CD8-positive, alpha-beta memory T cell (primary cell): ENCODE measurements around the gene ZNF804A. TPM values are rescaled to one million over a fixed set of nuclear protein-coding genes. Genes with fewer than 3 reads are reported as not detected.
A peak's percentile ranks its signal among the peaks of the same experiment; 100 is the strongest.

Source experiments
- CTCF ChIA-PET: fragments of 350-600 bp; sonication (Branson Sonifier 250); formaldehyde crosslinking; loops from one replicate; lab custom pipeline; 2021; ENCODE audit warnings: antibody characterized with exemption; lab: Charles Lee
- POLR2A ChIA-PET: fragments of 350-600 bp; sonication (Branson Sonifier 250); formaldehyde crosslinking; loops from one replicate; lab custom pipeline; 2021; ENCODE audit warnings: antibody characterized with exemption; lab: Charles Lee
- DNase-seq, 5 donors: peaks; one replicate each; pipeline versions ENCODE4 v3.0.0 to v3.0.0-alpha.2; 2020 to 2022; ENCODE audit warnings: mixed read lengths in 1 of 5
- H3K27ac ChIP-seq: one replicate; pipeline ENCODE4 v1.7.0; 2013; ENCODE audit warnings: low read depth, mild to moderate bottlenecking, low read length, moderate library complexity
- H3K27me3 ChIP-seq: 2 replicates; pipeline ENCODE4 v1.7.0; 2013; ENCODE audit warnings: low read length, mild to moderate bottlenecking; ENCODE audit not compliant: insufficient read depth, poor library complexity, severe bottlenecking
- H3K36me3 ChIP-seq: 2 replicates; pipeline ENCODE4 v1.7.0; 2013; ENCODE audit warnings: mild to moderate bottlenecking, low read length, moderate library complexity; ENCODE audit not compliant: insufficient read depth
- H3K4me1 ChIP-seq: 2 replicates; pipeline ENCODE4 v1.7.0; 2013; ENCODE audit warnings: mild to moderate bottlenecking, low read length, moderate library complexity; ENCODE audit not compliant: insufficient read depth
- H3K4me3 ChIP-seq: 2 replicates; pipeline ENCODE4 v1.7.0; 2013; ENCODE audit warnings: mild to moderate bottlenecking, low read length
- H3K9me3 ChIP-seq: 2 replicates; pipeline ENCODE4 v1.7.0; 2013; ENCODE audit warnings: mild to moderate bottlenecking, low read length
- H3K27ac Mint-ChIP-seq, 8 donors: one replicate each; pipeline ENCODE4 v1.8.0; 2020 to 2021; ENCODE audit warnings: mixed read lengths in 8 of 8, mild to moderate bottlenecking in 6 of 8, inconsistent platforms in 3 of 8, moderate library complexity in 3 of 8
- H3K27me3 Mint-ChIP-seq, 2 donors: one replicate each; pipeline ENCODE4 v1.8.0; 2020 to 2021; ENCODE audit warnings: mixed read lengths in 2 of 2, mild to moderate bottlenecking in 1 of 2, moderate library complexity in 1 of 2
- H3K36me3 Mint-ChIP-seq, 3 donors: one replicate each; pipeline ENCODE4 v1.8.0; 2020 to 2021; ENCODE audit warnings: mixed read lengths in 3 of 3, inconsistent platforms in 1 of 3, mild to moderate bottlenecking in 1 of 3
- H3K4me1 Mint-ChIP-seq, 3 donors: one replicate each; pipeline ENCODE4 v1.8.0; 2020 to 2021; ENCODE audit warnings: mixed read lengths in 3 of 3, inconsistent platforms in 1 of 3, mild to moderate bottlenecking in 1 of 3
- H3K4me3 Mint-ChIP-seq, 7 donors: one replicate each; pipeline ENCODE4 v1.8.0; 2020 to 2021; ENCODE audit warnings: mixed read lengths in 7 of 7, mild to moderate bottlenecking in 6 of 7, moderate library complexity in 4 of 7, inconsistent platforms in 2 of 7
- H3K9me3 Mint-ChIP-seq, 5 donors: one replicate each; pipeline ENCODE4 v1.8.0; 2020 to 2022; ENCODE audit warnings: mixed read lengths in 5 of 5, mild to moderate bottlenecking in 3 of 5, moderate library complexity in 2 of 5, inconsistent platforms in 1 of 5
- polyA plus RNA-seq: library from polyadenylated mRNA; unstranded; fragments of 300-500 nt; fragmentation: Illumina TruSeq; gene quantifications from one replicate; pipeline ENCODE4 v1.2.3, GENCODE V29; 2021
- total RNA-seq, 2 experiments: library from RNA; stranded (reverse); gene quantifications; one replicate each; pipeline ENCODE4 v1.2.3, GENCODE V29; 2021

The ZNF804A gene
- total and polyA plus RNA-seq, 3 experiments from 2014 or later: not detected

GRCh38 chr2:184596819-184597411, 1.4 kb upstream of the ZNF804A start:
- Histone ChIP-seq H3K4me1 (no peaks in the 10 kb centered on the region), H3K36me3 (no peaks in the 10 kb centered on the region), H3K4me3 (no peak overlapping the region), H3K9me3 (no peaks in the 10 kb centered on the region), H3K27me3 (peaks cover 3% of the 10 kb centered on the region), H3K27ac (no peak overlapping the region)
- Mint-ChIP-seq H3K4me1 (peaks cover 4 to 15% (median 15%) of the 10 kb centered on the region in 3 donors), H3K4me3 (peak overlapping the region in 1 of 7 donors; percentile 17), H3K27me3 (peaks cover 18 to 41% of the 10 kb centered on the region in 2 donors), H3K36me3 (no peaks in the 10 kb centered on the region), H3K27ac (no peak overlapping the region), H3K9me3 (peaks cover 6 to 20% (median 7%) of the 10 kb centered on the region in 5 donors)
- CTCF ChIA-PET: no interaction called here
- DNase-seq: no peak
- POLR2A ChIA-PET: no interaction called here

DNA sequence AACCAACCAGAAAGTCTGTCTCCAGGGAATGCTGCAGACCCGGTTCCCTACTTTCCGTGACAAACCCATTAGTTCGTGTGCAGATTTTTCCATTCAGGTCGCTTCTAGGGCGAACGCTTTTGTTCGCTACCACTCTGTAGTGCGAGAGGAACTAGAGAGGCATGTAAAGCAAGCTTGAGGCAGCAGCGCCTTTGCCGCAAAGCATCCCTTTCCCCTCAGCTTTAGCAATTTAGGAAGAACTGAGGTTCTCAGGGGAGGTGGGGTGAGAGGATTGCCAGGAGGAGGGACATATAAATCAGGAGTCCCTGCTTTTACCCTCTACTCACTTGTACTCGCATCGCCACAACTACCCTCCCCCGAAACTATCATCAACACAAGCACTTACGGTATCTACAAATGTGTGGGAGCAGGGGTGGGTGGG, 748 bp upstream of the ZNF804A start:
- Mint-ChIP-seq H3K4me3 (peak overlapping the region in 2 of 7 donors; percentile 15 to 17), H3K27ac (no peak overlapping the region), H3K9me3 (peaks cover 5 to 20% (median 6%) of the 10 kb centered on the region in 5 donors), H3K4me1 (peaks cover 4 to 15% (median 15%) of the 10 kb centered on the region in 3 donors), H3K27me3 (peaks cover 18 to 41% of the 10 kb centered on the region in 2 donors), H3K36me3 (no peaks in the 10 kb centered on the region)
- ChIA-PET CTCF (no interaction called here), POLR2A (no interaction called here)
- H3K36me3 ChIP-seq: no peaks in the 10 kb centered on the region
- H3K9me3 ChIP-seq: no peaks in the 10 kb centered on the region
- peaks cover 3% of the 10 kb centered on the region for H3K27me3 ChIP-seq
- H3K4me1 ChIP-seq: no peaks in the 10 kb centered on the region
- H3K27ac ChIP-seq: no peak overlapping the region
- DNase-seq: no peak
- H3K4me3 ChIP-seq: no peak overlapping the region

- Histone ChIP-seq H3K4me3 (no peak overlapping the region), H3K4me1 (no peaks in the 10 kb centered on the region), H3K9me3 (no peaks in the 10 kb centered on the region), H3K36me3 (no peaks in the 10 kb centered on the region), H3K27ac (no peak overlapping the region), H3K27me3 (peaks cover 3% of the 10 kb centered on the region)
- peak overlapping the region in 1 of 7 donors; percentile 15 for H3K4me3 Mint-ChIP-seq
- no peak overlapping the region for H3K27ac Mint-ChIP-seq
- H3K4me1 Mint-ChIP-seq: peaks cover 4 to 15% (median 15%) of the 10 kb centered on the region in 3 donors
- no peaks in the 10 kb centered on the region for H3K36me3 Mint-ChIP-seq
- DNase-seq: no peak
- H3K27me3 Mint-ChIP-seq: peaks cover 18 to 41% of the 10 kb centered on the region in 2 donors
- ChIA-PET CTCF (no interaction called here), POLR2A (no interaction called here)
- peaks cover 1 to 16% (median 6%) of the 10 kb centered on the region in 5 donors for H3K9me3 Mint-ChIP-seq
Measured at GRCh38 chr2:184598002-184598315, 370 bp upstream of the ZNF804A start.

- Mint-ChIP-seq H3K4me1 (peaks cover 4 to 15% (median 15%) of the 10 kb centered on the region in 3 donors), H3K4me3 (peak overlapping the region in 5 of 7 donors; percentile 22 to 43 (median 39)), H3K9me3 (peaks cover 0 to 16% (median 6%) of the 10 kb centered on the region in 5 donors), H3K36me3 (no peaks in the 10 kb centered on the region), H3K27ac (no peak overlapping the region), H3K27me3 (peaks cover 18 to 41% of the 10 kb centered on the region in 2 donors)
- ChIA-PET CTCF (no interaction called here), POLR2A (no interaction called here)
- Histone ChIP-seq H3K27ac (no peak overlapping the region), H3K9me3 (no peaks in the 10 kb centered on the region), H3K27me3 (peaks cover 3% of the 10 kb centered on the region), H3K4me1 (no peaks in the 10 kb centered on the region), H3K4me3 (no peak overlapping the region), H3K36me3 (no peaks in the 10 kb centered on the region)
- DNase-seq: no peak
Measured at GRCh38 chr2:184599054-184599871, 934 bp downstream of the ZNF804A start.

GRCh38 chr2:184599872-184600222, 1.5 kb downstream of the ZNF804A start:
- ChIA-PET POLR2A (no interaction called here), CTCF (no interaction called here)
- peaks cover 0 to 16% (median 6%) of the 10 kb centered on the region in 5 donors for H3K9me3 Mint-ChIP-seq
- H3K4me1 Mint-ChIP-seq: peaks cover 4 to 15% (median 15%) of the 10 kb centered on the region in 3 donors
- H3K4me3 ChIP-seq: no peak overlapping the region
- H3K27me3 Mint-ChIP-seq: peaks cover 18 to 41% of the 10 kb centered on the region in 2 donors
- H3K36me3 Mint-ChIP-seq: no peaks in the 10 kb centered on the region
- H3K27me3 ChIP-seq: peaks cover 3% of the 10 kb centered on the region
- H3K36me3 ChIP-seq: no peaks in the 10 kb centered on the region
- H3K9me3 ChIP-seq: no peaks in the 10 kb centered on the region
- DNase-seq: no peak
- no peak overlapping the region for H3K4me3 Mint-ChIP-seq
- no peak overlapping the region for H3K27ac Mint-ChIP-seq
- no peak overlapping the region for H3K27ac ChIP-seq
- H3K4me1 ChIP-seq: no peaks in the 10 kb centered on the region

DNA sequence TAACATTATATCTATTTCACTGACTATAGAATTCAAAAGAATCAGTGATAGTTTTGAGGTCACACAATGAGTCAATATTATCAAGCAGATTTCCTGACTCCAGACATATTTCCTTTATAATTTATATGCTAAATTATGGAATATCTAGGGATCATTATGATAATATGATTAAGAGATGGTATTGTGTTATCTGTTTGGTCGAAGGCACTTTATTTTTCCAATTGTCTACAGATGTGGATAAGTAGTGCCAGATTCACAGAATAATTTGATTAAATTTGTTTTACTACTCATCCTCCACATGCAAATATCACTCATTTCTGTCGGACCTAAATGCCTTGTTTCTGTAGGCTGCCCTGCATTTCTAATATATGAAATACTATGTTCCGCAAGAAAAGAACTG, 4.4 kb downstream of the ZNF804A start:
- no peak overlapping the region for H3K27ac ChIP-seq
- peaks cover 3 to 7% (median 7%) of the 10 kb centered on the region in 3 donors for H3K4me1 Mint-ChIP-seq
- no peaks in the 10 kb centered on the region for H3K9me3 ChIP-seq
- peaks cover 3% of the 10 kb centered on the region for H3K27me3 ChIP-seq
- no peak overlapping the region for H3K4me3 ChIP-seq
- H3K4me1 ChIP-seq: no peaks in the 10 kb centered on the region
- no peak overlapping the region for H3K4me3 Mint-ChIP-seq
- no peak overlapping the region for H3K27ac Mint-ChIP-seq
- ChIA-PET CTCF (no interaction called here), POLR2A (no interaction called here)
- peaks cover 7 to 21% of the 10 kb centered on the region in 2 donors for H3K27me3 Mint-ChIP-seq
- no peaks in the 10 kb centered on the region for H3K36me3 ChIP-seq
- H3K36me3 Mint-ChIP-seq: no peaks in the 10 kb centered on the region
- DNase-seq: no peak
- H3K9me3 Mint-ChIP-seq: peaks cover 0 to 15% (median 3%) of the 10 kb centered on the region in 5 donors

DNA sequence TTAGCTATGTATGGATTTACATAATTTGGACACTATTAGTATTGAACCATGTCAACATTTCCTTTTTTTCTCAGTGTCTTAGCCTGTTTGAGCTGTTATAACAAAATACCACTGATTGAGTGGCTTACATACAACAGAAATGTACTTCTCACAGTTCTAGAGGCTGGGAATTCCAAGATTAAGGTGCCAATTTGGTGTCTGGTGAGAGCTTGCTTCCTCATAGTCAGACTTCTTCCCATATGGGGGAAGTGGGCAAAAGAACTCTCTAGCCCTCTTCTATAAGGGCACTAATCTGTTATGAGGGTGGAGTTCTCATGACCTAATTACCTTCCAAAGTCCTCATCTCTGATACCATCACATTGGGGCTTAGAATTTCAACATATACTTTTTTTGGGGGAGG, 12.6 kb downstream of the ZNF804A start:
- Histone ChIP-seq H3K27ac (no peak overlapping the region), H3K9me3 (no peaks in the 10 kb centered on the region), H3K36me3 (no peaks in the 10 kb centered on the region), H3K27me3 (no peaks in the 10 kb centered on the region), H3K4me3 (no peak overlapping the region), H3K4me1 (no peaks in the 10 kb centered on the region)
- POLR2A ChIA-PET: no interaction called here
- Mint-ChIP-seq H3K36me3 (no peaks in the 10 kb centered on the region), H3K4me1 (no peaks in the 10 kb centered on the region), H3K4me3 (no peak overlapping the region), H3K27ac (no peak overlapping the region), H3K9me3 (peaks cover 1 to 19% (median 12%) of the 10 kb centered on the region in 5 donors), H3K27me3 (no peaks in the 10 kb centered on the region)
- DNase-seq: no peak
- CTCF ChIA-PET: no interaction called here

DNA sequence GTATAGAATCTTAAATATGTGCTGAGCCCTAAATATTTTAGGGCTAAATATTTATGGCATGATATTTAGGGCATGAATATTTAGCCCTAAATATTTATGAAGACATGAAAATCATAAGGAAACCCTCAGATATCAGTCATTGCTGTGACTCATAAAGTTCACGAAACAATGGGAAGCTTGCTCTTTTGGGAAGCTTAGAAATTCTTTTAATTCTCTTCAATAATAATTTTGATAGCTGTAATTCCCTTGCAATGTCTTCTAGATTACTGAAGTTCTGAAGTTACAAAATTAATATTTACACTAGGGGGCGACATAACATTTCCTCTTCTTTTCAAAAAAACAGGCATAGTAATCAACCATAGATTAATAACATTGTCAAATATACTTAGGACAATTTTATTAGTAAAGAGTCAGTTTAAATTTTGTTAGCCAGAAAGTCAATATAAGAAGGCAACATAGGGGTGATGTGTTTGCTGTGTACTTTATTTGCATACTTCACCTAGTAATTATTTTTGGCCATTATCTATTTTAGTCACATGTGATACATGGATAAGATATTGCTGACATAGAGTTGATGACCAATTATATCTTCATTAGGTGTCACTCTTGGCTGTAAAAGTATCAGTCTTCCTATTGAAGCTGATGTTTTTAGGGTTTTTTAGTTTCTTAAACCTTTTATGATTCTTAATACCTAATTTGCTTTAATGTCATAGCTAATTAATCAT, 13.2 kb downstream of the ZNF804A start:
- Mint-ChIP-seq H3K27ac (no peak overlapping the region), H3K4me3 (no peak overlapping the region), H3K36me3 (no peaks in the 10 kb centered on the region), H3K9me3 (peaks cover 1 to 23% (median 12%) of the 10 kb centered on the region in 5 donors), H3K4me1 (no peaks in the 10 kb centered on the region), H3K27me3 (peaks cover 0 to 1% of the 10 kb centered on the region in 2 donors)
- no peaks in the 10 kb centered on the region for H3K9me3 ChIP-seq
- H3K27me3 ChIP-seq: no peaks in the 10 kb centered on the region
- H3K4me1 ChIP-seq: no peaks in the 10 kb centered on the region
- no peaks in the 10 kb centered on the region for H3K36me3 ChIP-seq
- ChIA-PET POLR2A (no interaction called here), CTCF (no interaction called here)
- no peak overlapping the region for H3K27ac ChIP-seq
- no peak overlapping the region for H3K4me3 ChIP-seq
- no peak for DNase-seq
